H9 (cell line): ENCODE results near the gene SLC44A2. TPM values are rescaled to one million over a fixed set of nuclear protein-coding genes. Genes with fewer than 3 reads are reported as not detected.
"Not testable (repeated sequence)": the region's sequence is repeated elsewhere in the genome, so short reads cannot be mapped to it uniquely, and the experiment has no call there.

ENCODE experiments used
- DNase-seq: peaks from one replicate; pipeline ENCODE4 v3.0.0-alpha.2; 2017
- H2AFZ ChIP-seq: one replicate; pipeline ENCODE4 v1.6.1; 2013; ENCODE audit warnings: mild to moderate bottlenecking, low read length, control low read depth, moderate library complexity
- H2AK5ac ChIP-seq: 2 replicates; pipeline ENCODE4 v1.6.1; 2013; ENCODE audit warnings: low read length, control low read depth, mixed read lengths; ENCODE audit not compliant: insufficient read length
- H2BK120ac ChIP-seq: one replicate; pipeline ENCODE4 v1.6.1; 2013; ENCODE audit warnings: low read depth, mild to moderate bottlenecking, low read length, control low read depth, inconsistent platforms; ENCODE audit not compliant: poor library complexity, severe bottlenecking
- H2BK12ac ChIP-seq: 2 replicates; pipeline ENCODE4 v1.6.1; 2013; ENCODE audit warnings: low read length, control low read depth, mixed read lengths, low read depth; ENCODE audit not compliant: insufficient read length
- H2BK15ac ChIP-seq: 2 replicates; pipeline ENCODE4 v1.6.1; 2013; ENCODE audit warnings: low read depth, low read length, control low read depth
- H2BK20ac ChIP-seq: one replicate; pipeline ENCODE4 v1.6.1; 2013; ENCODE audit warnings: low read depth, mild to moderate bottlenecking, low read length, control low read depth, inconsistent platforms; ENCODE audit not compliant: poor library complexity, severe bottlenecking
- H2BK5ac ChIP-seq: 2 replicates; pipeline ENCODE4 v1.6.1; 2013; ENCODE audit warnings: low read length, control low read depth, mixed read lengths; ENCODE audit not compliant: insufficient read length
- H3K14ac ChIP-seq: 2 replicates; pipeline ENCODE4 v1.6.1; 2013; ENCODE audit warnings: low read length, control low read depth; ENCODE audit not compliant: insufficient read depth
- H3K18ac ChIP-seq: 2 replicates; pipeline ENCODE4 v1.6.1; 2013; ENCODE audit warnings: low read depth, mild to moderate bottlenecking, mixed read lengths, low read length, control low read depth; ENCODE audit not compliant: insufficient read length
- H3K23ac ChIP-seq: 2 replicates; pipeline ENCODE4 v1.6.1; 2013; ENCODE audit warnings: low read length, control low read depth, mixed read lengths, low read depth; ENCODE audit not compliant: insufficient read length
- H3K23me2 ChIP-seq: 2 replicates; pipeline ENCODE4 v1.6.1; 2013; ENCODE audit warnings: low read depth, mild to moderate bottlenecking, mixed read lengths, low read length, control low read depth; ENCODE audit not compliant: insufficient read length, poor library complexity, severe bottlenecking
- H3K27ac ChIP-seq: 2 replicates; pipeline ENCODE4 v1.5.1; 2013; ENCODE audit warnings: low read length, control low read depth, mixed read lengths, low read depth; ENCODE audit not compliant: insufficient read length
- H3K27me3 ChIP-seq: 2 replicates; pipeline ENCODE4 v1.6.1; 2013; ENCODE audit warnings: low read length, control low read depth, inconsistent platforms; ENCODE audit not compliant: insufficient read depth
- H3K4ac ChIP-seq: 2 replicates; pipeline ENCODE4 v1.6.1; 2013; ENCODE audit warnings: low read depth, mild to moderate bottlenecking, control low read depth, inconsistent platforms, low read length, moderate library complexity
- H3K4me1 ChIP-seq: 2 replicates; pipeline ENCODE4 v1.6.1; 2013; ENCODE audit warnings: low read length, control low read depth, inconsistent platforms; ENCODE audit not compliant: insufficient read depth
- H3K4me2 ChIP-seq: 2 replicates; pipeline ENCODE4 v1.6.1; 2013; ENCODE audit warnings: low read length, control low read depth, mixed read lengths; ENCODE audit not compliant: insufficient read length, insufficient read depth
- H3K56ac ChIP-seq: 2 replicates; pipeline ENCODE4 v1.6.1; 2013; ENCODE audit warnings: low read depth, mild to moderate bottlenecking, mixed read lengths, low read length, control low read depth; ENCODE audit not compliant: insufficient read length
- H3K79me1 ChIP-seq: 2 replicates; pipeline ENCODE4 v1.6.1; 2013; ENCODE audit warnings: low read depth, mild to moderate bottlenecking, moderate library complexity, low read length, control low read depth, inconsistent platforms; ENCODE audit not compliant: insufficient read depth, poor library complexity, severe bottlenecking
- H3K79me2 ChIP-seq: 2 replicates; pipeline ENCODE4 v1.6.1; 2013; ENCODE audit warnings: low read length, control low read depth, inconsistent platforms; ENCODE audit not compliant: insufficient read depth
- H3K9ac ChIP-seq: 2 replicates; pipeline ENCODE4 v1.6.1; 2013; ENCODE audit warnings: low read length, control low read depth, mixed read lengths; ENCODE audit not compliant: insufficient read length; ENCODE audit errors: extremely low read depth
- H3K9me3 ChIP-seq: one replicate; pipeline ENCODE4 v1.6.1; 2013; ENCODE audit warnings: low read depth, low read length, inconsistent platforms; ENCODE audit not compliant: control insufficient read depth
- H3T11ph ChIP-seq: one replicate; pipeline ENCODE4 v1.6.1; 2013; ENCODE audit warnings: mild to moderate bottlenecking, low read length, control low read depth, inconsistent platforms
- H4K20me1 ChIP-seq: one replicate; pipeline ENCODE4 v1.6.1; 2013; ENCODE audit not compliant: control insufficient read depth, insufficient read length, insufficient read depth
- H4K5ac ChIP-seq: 2 replicates; pipeline ENCODE4 v1.6.1; 2013; ENCODE audit warnings: low read depth, mild to moderate bottlenecking, mixed read lengths, low read length, control low read depth; ENCODE audit not compliant: insufficient read length
- H4K8ac ChIP-seq: replicated peaks from 2 replicates; pipeline ENCODE4 v1.6.1; 2013; ENCODE audit warnings: low read length, control low read depth, mixed read lengths, low read depth; ENCODE audit not compliant: insufficient read length
- H4K91ac ChIP-seq: 2 replicates; pipeline ENCODE4 v1.6.1; 2013; ENCODE audit warnings: low read depth, mild to moderate bottlenecking, moderate library complexity, mixed read lengths, low read length, control low read depth; ENCODE audit not compliant: insufficient read length
- H3K27ac Mint-ChIP-seq, 3 experiments: 2 replicates in 2 of 3; 3 replicates in 1 of 3; pipeline ENCODE4 v1.8.0; 2020 to 2021; ENCODE audit warnings: mixed read lengths in 3 of 3, mild to moderate bottlenecking in 1 of 3, moderate library complexity in 1 of 3
- H3K27me3 Mint-ChIP-seq: 2 replicates; pipeline ENCODE4 v1.8.0; 2021; ENCODE audit warnings: low read depth, mild to moderate bottlenecking, moderate library complexity, mixed read lengths
- H3K36me3 Mint-ChIP-seq, 3 experiments: 2 replicates in 2 of 3; 3 replicates in 1 of 3; pipeline ENCODE4 v1.8.0; 2020 to 2021; ENCODE audit warnings: low read depth in 3 of 3, mixed read lengths in 3 of 3; ENCODE audit not compliant: insufficient read depth in 1 of 3
- H3K4me1 Mint-ChIP-seq, 2 experiments: 2 replicates each; pipeline ENCODE4 v1.8.0; 2020; ENCODE audit warnings: mixed read lengths in 2 of 2
- H3K4me3 Mint-ChIP-seq, 2 experiments: 2 replicates in 1 of 2; 3 replicates in 1 of 2; pipeline ENCODE4 v1.8.0; 2020 to 2021; ENCODE audit warnings: mild to moderate bottlenecking in 2 of 2, mixed read lengths in 2 of 2, moderate library complexity in 1 of 2
- H3K9me3 Mint-ChIP-seq, 2 experiments: 2 replicates in 1 of 2; 3 replicates in 1 of 2; pipeline ENCODE4 v1.8.0; 2020; ENCODE audit warnings: mild to moderate bottlenecking in 2 of 2, mixed read lengths in 2 of 2, moderate library complexity in 1 of 2
- CTCF ChIP-seq: fragments of 200-600 bp; sonication (generic); conservative IDR thresholded peaks from 3 replicates; pipeline ENCODE4 v1.8.0; 2021; ENCODE audit warnings: antibody characterized with exemption, mild to moderate bottlenecking
- WGBS: extraction: QIAGEN DNeasy Blood & Tissue Kit; methylation state at CpG from one replicate; pipeline ENCODE4 v1.1.7; 2013; ENCODE audit warnings: missing lambda C conversion rate, low lambda C conversion rate, mixed read lengths; ENCODE audit not compliant: insufficient read length; ENCODE audit errors: extremely low coverage; 5-methylcytosine and 5-hydroxymethylcytosine counted together
- total RNA-seq: library from RNA; stranded (reverse); gene quantifications from 2 replicates; pipeline ENCODE4 v1.2.1, GENCODE V29; 2021

Gene SLC44A2
- total RNA-seq, 1 experiment from 2014 or later = 121 TPM

- Histone ChIP-seq H4K8ac (no peak overlapping the region), H3K4ac (no peak overlapping the region), H3K4me2 (no peak overlapping the region), H2AK5ac (no peak overlapping the region), H3K9me3 (no peaks in the 10 kb centered on the region), H3K23me2 (no peaks in the 10 kb centered on the region), H2BK15ac (no peak overlapping the region), H3K79me2 (peaks cover 58% of the 10 kb centered on the region), H2BK120ac (no peak overlapping the region), H2AFZ (no peak overlapping the region), H3K79me1 (peaks cover 4% of the 10 kb centered on the region), H4K91ac (no peak overlapping the region), H4K20me1 (no peaks in the 10 kb centered on the region), H4K5ac (no peak overlapping the region), H3K27me3 (no peaks in the 10 kb centered on the region), H3K4me1 (no peaks in the 10 kb centered on the region), H2BK20ac (no peak overlapping the region), H2BK5ac (no peak overlapping the region), H2BK12ac (no peak overlapping the region), H3K27ac (no peak overlapping the region), H3K9ac (no peak overlapping the region), H3K23ac (no peak overlapping the region), H3T11ph (no peak overlapping the region), H3K14ac (no peak overlapping the region; the same call in 1 of the 2 replicates), H3K56ac (no peak overlapping the region), H3K18ac (no peak overlapping the region)
- DNase-seq = no peak
- Mint-ChIP-seq H3K27ac (peak overlapping the region in 2 of 3 experiments; percentile 80 to 85; a peak in 3 of 7 replicates), H3K36me3 (peaks cover 58 to 87% (median 86%) of the 10 kb centered on the region in 3 experiments), H3K4me3 (no peak overlapping the region; a peak in 1 of 5 replicates), H3K27me3 (no peaks in the 10 kb centered on the region; the same call in 1 of the 2 replicates), H3K4me1 (peaks cover 3% of the 10 kb centered on the region in 2 experiments; a peak in 1 of 4 replicates), H3K9me3 (no peaks in the 10 kb centered on the region)
- no CpG with 5 or more reads among the region's 24 CpGs for WGBS
- TF ChIP-seq CTCF = no peak
These were observed 45.8 kb downstream of the SLC44A2 start for GRCh38 chr19:10670876-10671804.

DNA sequence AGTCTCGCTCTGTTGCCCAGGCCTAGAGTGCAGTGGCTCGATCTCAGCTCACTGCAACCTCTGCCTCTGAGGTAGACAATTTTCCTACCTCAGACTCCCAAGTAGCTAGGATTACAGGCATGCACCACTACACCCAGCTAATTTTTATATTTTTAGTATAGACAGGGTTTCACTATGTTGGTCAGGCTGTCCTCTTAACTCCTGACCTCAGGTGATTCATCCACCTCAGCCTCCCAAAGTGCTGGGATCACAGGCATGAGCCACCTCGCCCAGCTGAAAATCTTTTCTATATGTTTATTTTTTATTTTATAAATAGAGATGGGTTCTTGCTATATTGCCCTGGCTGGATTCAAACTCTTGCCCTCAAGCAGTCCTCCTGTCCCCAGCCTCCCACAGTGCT, 46.6 kb downstream of the SLC44A2 start:
- not testable (repeated sequence) for H3K9me3 ChIP-seq, H3K9me3 Mint-ChIP-seq

More for the DNA sequence above, 46.6 kb downstream of the SLC44A2 start:
- not testable (repeated sequence) for H3K4ac ChIP-seq, H3K14ac ChIP-seq, H3K56ac ChIP-seq, H2AFZ ChIP-seq, H3K4me2 ChIP-seq, H3K23ac ChIP-seq, H2BK20ac ChIP-seq, H4K5ac ChIP-seq, H2AK5ac ChIP-seq, H2BK12ac ChIP-seq, H3K4me1 Mint-ChIP-seq, H3K27ac ChIP-seq, H3K9ac ChIP-seq, H4K91ac ChIP-seq, H3K4me3 Mint-ChIP-seq, H2BK5ac ChIP-seq, H3K4me1 ChIP-seq, H3K27me3 ChIP-seq, H3K79me1 ChIP-seq, H3K27me3 Mint-ChIP-seq, H3K23me2 ChIP-seq, H3K18ac ChIP-seq, DNase-seq, H3K27ac Mint-ChIP-seq, H2BK120ac ChIP-seq, H4K8ac ChIP-seq, H4K20me1 ChIP-seq, H2BK15ac ChIP-seq, H3T11ph ChIP-seq
- H3K79me2 ChIP-seq = peaks cover 50% of the 10 kb centered on the region
- H3K36me3 Mint-ChIP-seq = peaks cover 54 to 86% (median 84%) of the 10 kb centered on the region in 3 experiments
- no CpG with 5 or more reads among the region's 3 CpGs for WGBS
